Measurements from ENCODE around the gene MRPS18A.
"Not testable (repeated sequence)": the region's sequence is repeated elsewhere in the genome, so short reads cannot be mapped to it uniquely, and the experiment has no call there.

MRPS18A gene

DNA sequence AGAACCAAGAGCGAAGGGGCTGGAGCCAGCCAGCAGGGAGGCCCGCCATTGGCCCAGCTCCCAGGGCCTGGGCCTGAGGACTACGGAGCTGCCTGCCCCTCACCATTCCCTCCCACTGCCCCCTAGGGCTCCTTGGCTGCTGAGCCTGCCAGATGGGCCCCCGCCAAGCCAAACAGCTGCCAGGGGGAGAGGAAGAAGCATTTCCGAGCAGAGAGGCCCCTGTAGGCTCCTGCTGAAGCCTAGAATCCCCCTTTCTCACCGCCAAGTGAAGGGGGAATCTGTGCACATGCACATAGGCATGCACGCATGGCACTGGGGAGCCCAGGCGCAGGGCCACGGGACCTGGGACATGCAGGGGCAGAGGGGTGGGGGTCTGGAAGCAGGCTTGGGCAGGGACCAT, 28.5 kb upstream of the MRPS18A start:
- no peak for DNase-seq

DNA sequence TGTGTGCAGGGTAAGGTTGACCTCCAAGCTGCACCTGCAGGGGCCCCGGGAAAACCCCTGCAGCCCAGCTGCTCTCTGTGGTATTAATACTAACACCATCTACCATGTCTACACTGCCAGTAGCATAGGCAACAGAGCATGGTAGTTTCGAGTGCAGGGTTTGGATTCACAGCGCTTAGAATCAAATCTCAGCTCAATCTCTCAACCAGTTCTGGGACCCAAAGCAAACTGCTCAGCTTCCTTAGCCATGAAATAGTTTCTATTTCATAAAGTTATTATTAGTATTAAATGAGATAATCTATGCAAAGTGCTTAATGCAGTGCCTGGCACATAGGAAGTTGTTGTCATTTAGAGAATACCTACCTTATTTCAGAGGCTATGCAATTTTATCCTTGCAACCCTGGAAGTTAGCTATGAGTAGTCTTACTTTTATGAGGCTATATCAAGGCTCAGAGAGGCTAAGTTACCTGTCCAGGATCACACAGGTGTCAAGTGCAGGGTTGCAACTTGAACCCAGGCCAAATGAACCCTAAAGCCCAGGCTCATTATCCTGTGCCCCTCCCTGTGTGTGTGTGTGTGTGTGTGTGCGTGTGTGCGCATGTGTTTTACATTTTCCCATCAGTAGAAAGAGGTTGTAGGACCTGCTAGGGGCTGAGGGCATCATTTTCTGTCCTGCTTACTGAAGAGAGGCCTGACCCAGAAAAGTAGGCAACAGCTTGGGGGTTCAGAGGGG, 27.6 kb upstream of the MRPS18A start:
- DNase-seq = no peak

GRCh38 chr6:43714311-43715055, 26.9 kb upstream of the MRPS18A start:
- DNase-seq = no peak

DNA sequence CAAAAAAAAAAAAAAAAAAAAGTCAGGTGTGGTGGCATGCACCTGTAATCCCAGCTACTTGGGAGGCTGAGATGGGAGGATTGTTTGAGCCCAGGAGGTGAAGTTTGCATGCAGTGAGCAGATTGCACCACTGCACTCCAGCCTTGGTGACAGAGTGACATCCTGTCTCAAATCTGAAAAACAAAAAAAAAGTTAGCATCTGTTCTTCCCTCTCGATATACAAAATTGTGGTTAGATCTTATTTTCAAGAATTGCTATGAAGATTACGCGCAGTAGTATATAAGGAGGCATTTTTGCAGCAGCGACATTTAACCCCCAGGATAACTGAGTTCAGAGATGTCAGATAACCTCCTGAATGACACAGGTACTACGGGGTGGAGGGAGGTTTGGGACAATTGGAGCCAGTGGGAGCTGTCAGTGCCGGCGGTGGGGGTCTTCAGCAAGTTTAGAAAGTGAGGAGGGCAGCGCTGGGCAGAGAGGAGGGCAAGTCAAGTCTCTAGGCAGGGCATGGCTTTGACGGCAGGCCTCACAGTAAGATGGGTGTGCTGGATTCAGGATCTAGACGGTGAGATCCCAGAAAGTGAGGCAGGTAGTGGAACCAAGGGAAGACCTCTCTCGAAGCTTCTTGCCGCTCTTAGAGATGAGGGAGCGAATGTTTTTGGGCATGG, 26.2 kb upstream of the MRPS18A start:
- DNase-seq = no peak

DNA sequence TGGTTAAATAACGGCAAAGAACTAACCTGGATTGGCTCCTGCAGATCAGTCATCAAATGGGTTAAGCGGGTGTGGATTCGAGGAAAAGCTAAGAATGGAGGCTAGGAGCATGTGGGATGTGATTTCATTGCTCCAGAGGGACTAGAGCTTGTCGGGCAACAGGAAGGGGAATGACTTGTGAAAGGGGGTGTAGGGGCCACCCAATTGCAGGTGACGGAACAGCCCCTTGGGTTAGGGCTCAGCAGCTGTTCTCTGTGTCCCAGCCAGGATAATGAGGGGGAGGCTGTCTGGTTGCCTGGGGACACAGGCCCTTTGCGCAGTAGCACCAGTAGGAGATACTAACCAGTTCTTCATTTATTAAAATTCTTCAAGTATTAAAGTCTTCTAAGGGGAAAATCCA, 25.0 kb upstream of the MRPS18A start:
- no peak for DNase-seq

GRCh38 chr6:43710576-43710975, 23.0 kb upstream of the MRPS18A start:
- no peak for DNase-seq

DNA sequence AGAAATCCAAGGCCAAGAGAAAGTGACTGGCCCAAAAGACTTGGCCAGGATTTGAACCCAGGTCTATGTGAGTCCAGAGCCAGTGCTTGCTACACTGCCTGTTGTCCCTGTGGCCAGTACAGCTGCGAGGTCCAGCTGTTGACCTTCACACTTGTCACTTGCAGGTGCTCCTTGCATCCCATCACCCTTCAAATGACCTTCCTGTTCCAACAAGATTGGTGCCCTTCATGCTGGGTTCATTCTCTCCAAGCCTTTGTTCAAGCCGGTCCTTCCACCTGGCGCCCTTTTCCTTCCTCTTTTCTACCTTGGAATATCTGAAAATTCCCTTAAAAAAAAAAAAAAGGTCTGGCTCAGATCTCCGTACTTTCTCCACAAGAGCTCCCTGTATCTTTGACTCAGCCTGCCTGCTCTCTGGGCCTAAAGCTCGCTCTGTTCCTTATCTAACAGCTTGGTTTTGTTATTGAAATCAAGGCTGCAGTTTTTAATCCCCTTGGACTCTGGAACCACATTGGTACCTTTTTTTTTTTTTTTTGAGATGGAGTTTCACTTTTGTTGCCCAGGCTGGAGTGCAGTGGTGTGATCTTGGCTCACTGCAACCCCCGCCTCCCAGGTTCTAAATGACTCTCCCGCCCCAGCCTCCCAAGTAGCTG, 22.2 kb upstream of the MRPS18A start:
- no peak for DNase-seq

- DNase-seq = no peak
Observed at GRCh38 chr6:43708860-43709653, 21.5 kb upstream of the MRPS18A start.

DNA sequence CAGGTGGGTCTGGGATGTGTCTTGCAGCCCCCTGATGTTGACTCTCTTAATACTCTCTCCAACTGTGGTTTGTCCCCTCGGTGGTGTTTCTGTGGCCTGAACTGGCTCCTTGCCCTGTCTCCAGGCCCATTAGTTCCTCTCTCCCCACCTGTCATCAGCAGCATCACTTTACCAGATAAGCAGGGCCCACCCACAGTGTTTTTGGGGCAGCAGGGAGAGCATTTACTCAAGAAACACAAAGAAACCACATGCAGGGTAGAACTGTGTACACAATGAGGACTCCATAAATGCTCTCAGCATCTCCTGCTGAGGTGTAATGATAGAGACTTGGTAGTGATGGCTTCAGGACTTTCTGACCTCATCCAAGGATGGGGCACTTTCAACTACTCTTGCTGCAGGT, 20.2 kb upstream of the MRPS18A start:
- DNase-seq = no peak

DNA sequence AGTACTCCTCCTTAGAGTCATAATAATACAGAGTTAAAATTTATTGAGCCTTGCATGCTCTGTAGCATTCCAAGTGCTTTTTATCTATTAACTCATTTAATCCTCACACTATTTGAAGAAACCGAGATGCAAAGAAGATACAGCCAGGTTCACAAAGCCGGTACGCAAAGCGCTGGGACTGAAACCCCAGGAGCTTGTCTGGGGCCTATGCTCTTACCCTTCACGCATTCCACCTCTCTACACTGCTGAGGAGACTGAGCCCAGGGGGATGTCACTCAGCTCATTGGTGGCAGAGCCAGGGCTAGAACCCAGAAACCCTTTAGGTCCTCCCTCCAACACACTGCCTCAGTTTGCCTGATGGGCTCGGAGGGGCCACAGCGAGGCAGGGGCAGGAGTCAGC, 19.7 kb upstream of the MRPS18A start:
- no peak for DNase-seq

GRCh38 chr6:43706788-43707187, 19.2 kb upstream of the MRPS18A start:
- no peak for DNase-seq

- no peak for DNase-seq
Observed at GRCh38 chr6:43705996-43706395, 18.4 kb upstream of the MRPS18A start.

- no peak for DNase-seq
Observed at GRCh38 chr6:43703512-43704429, 16.2 kb upstream of the MRPS18A start.

DNA sequence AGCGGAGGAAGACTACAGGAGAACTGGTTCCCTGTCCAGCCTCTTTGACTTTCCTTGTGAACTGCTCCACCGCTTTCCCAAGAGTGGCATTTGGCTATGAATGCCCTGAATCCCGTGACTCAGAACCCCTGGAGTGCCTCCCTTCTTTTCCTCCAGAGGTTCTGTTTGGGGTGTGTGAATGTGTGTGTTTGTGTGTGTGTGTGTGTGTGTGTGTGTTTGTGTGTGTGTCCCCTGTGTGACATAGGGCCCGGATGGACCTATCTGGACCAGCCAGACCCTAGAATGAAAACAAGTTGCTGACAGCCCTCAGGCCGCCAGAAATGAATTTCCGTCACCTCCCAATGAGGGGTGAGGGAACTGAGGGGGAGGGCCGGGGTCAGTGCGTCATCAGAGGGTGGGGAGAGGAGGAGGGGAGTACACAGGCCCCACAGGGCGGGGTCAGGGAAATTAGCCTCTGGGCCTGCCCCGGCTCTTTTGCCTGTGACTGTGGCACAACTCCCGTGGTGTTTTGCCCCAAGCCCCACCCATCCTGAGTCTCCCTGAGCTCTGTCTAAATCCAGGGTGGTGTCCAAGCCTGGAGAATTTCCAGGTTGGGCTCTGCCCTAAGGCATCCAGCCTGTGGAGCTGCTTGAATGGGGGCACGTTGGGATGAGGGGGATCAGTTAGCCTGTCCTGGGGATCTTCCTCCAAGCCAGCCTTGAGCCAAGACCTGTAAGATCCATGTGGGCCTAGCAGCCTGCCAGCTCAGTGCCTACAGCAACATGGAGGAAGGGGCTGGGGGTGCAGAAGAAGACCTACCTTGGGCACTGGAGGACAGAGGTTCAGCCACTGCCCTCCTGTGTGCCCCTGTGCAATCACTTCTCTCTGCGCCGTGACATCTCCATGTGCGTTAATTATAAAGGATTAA, 15.2 kb upstream of the MRPS18A start:
- DNase-seq = no peak

DNA sequence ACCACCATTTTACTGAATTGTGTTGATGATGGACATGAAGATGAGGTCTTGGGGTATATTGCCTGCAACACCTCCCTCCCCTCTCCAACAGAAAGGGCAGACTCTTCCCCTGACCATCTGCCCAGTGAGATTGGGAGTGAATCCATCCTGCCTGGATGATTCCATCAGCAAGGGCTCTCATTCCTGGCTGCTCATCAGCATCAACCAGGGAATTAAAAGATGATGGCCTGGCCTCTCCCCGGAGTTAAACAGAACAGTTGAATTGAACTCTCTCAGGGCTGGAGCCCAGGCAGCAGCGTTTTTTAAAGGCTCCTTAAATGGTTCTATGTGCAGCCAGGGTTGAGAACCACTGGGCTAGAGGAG, 14.6 kb upstream of the MRPS18A start:
- no peak for DNase-seq

GRCh38 chr6:43700939-43701560, 13.5 kb upstream of the MRPS18A start:
- not testable (repeated sequence) for DNase-seq

- no peak for DNase-seq
Observed at GRCh38 chr6:43699564-43700186, 12.1 kb upstream of the MRPS18A start.

- DNase-seq = no peak
Observed at GRCh38 chr6:43698584-43699349, 11.2 kb upstream of the MRPS18A start.

GRCh38 chr6:43697421-43697820, 9.8 kb upstream of the MRPS18A start:
- no peak for DNase-seq
